Stimulated activated CD8-positive, alpha-beta memory T cell treated with anti-CD3 and anti-CD28 coated beads, Interleukin-4, amount 100 ng/mL, for 1 hour (primary cell): ENCODE measurements around the gene B4GALNT2.
"Not testable (repeated sequence)": the region's sequence is repeated elsewhere in the genome, so short reads cannot be mapped to it uniquely, and the experiment has no call there.

Source experiments
- DNase-seq, 2 donors: peaks; one replicate each; pipeline ENCODE4 v3.0.0-alpha.2; 2020; ENCODE audit warnings: low read depth in 2 of 2, low spot score in 1 of 2

Gene B4GALNT2

GRCh38 chr17:49132699-49133364, at the start of gene B4GALNT2:
Gene B4GALNT2, plus strand, starts transcription at chr17:49132769. Its CDS starts 24 bp downstream, at chr17:49132793.
- DNase-seq, result no peak

- not testable (repeated sequence) for DNase-seq
These were observed 47.5 kb upstream of the B4GALNT2 start for GRCh38 chr17:49085046-49085445.

- no peak for DNase-seq
These were observed 46.8 kb upstream of the B4GALNT2 start for GRCh38 chr17:49085565-49086315.

GRCh38 chr17:49086316-49086605, 46.3 kb upstream of the B4GALNT2 start:
- no peak for DNase-seq

GRCh38 chr17:49086649-49087048, 45.9 kb upstream of the B4GALNT2 start:
- no peak for DNase-seq

GRCh38 chr17:49089094-49089493, 43.5 kb upstream of the B4GALNT2 start:
- DNase-seq, result no peak

GRCh38 chr17:49090878-49091594, 41.5 kb upstream of the B4GALNT2 start:
- DNase-seq, result no peak

- no peak for DNase-seq
These were observed 39.4 kb upstream of the B4GALNT2 start for GRCh38 chr17:49093131-49093530.

GRCh38 chr17:49100601-49101000, 32.0 kb upstream of the B4GALNT2 start:
- no peak for DNase-seq

- DNase-seq, result no peak
These were observed 31.5 kb upstream of the B4GALNT2 start for GRCh38 chr17:49101054-49101534.

- DNase-seq, result not testable (repeated sequence)
These were observed 29.2 kb upstream of the B4GALNT2 start for GRCh38 chr17:49103360-49103759.

GRCh38 chr17:49104511-49105074, 28.0 kb upstream of the B4GALNT2 start:
- DNase-seq, result no peak

- DNase-seq, result no peak
These were observed 26.0 kb upstream of the B4GALNT2 start for GRCh38 chr17:49106321-49107210.

- DNase-seq, result no peak
These were observed 25.4 kb upstream of the B4GALNT2 start for GRCh38 chr17:49107211-49107557.

GRCh38 chr17:49108318-49108717, 24.3 kb upstream of the B4GALNT2 start:
- no peak for DNase-seq

GRCh38 chr17:49110509-49110908, 22.1 kb upstream of the B4GALNT2 start:
- DNase-seq, result no peak

- DNase-seq, result no peak
These were observed 20.6 kb upstream of the B4GALNT2 start for GRCh38 chr17:49111934-49112333.

GRCh38 chr17:49112936-49113335, 19.6 kb upstream of the B4GALNT2 start:
- no peak for DNase-seq

- DNase-seq, result no peak
These were observed 17.9 kb upstream of the B4GALNT2 start for GRCh38 chr17:49114703-49115102.

- no peak for DNase-seq
These were observed 14.9 kb upstream of the B4GALNT2 start for GRCh38 chr17:49117587-49118230.
